ENCODE results near the gene MT1HL1.

MT1HL1 gene

GRCh38 chr1:237004116-237004515 lies at the start of gene MT1HL1:
Gene MT1HL1 (minus strand): TSS chr1:237004441. CDS start chr1:237004372, 69 bp downstream.
- no peak for DNase-seq (ENCODE audit: low read depth)

DNA sequence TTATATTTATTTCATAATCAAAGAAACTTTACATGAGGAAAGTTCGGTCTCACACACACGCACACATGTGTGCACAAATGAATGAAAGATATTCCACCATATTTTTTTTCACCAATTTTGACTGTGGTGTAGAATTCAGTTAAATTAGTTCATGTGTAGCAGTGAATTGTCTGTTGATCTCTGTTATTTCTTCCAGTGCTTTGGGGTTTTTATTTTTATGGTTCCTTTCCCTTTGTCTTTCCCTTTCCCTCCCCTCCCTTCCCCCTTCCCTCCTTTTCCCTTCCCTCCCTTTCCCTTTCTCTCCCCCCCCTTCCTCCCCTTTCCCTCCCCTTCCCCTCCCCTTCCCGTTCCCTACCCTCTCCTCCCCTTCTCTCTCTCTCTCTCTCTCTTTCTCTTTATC lies 46.7 kb upstream of the MT1HL1 start:
- DNase-seq (ENCODE audit: low read depth), result no peak

DNA sequence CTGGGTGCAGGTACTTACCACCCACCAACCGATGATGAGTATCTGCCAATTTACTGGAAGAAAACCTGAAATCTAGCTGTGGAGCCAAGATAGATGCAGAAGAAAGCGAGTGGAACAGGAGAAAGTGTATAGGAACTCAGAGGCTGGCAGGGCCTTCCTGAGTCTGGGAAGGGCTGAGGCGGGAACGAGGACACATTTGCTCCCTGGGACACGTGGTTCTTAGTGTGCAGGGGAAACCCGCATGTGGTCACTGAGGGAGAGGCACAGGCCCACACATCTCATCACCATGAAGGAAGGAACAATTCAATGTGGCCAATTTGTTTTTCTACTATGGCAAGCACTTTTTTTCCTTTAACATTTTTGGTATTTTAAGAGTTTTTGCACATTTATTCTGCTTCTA lies 45.9 kb upstream of the MT1HL1 start:
- no peak for DNase-seq (ENCODE audit: low read depth)

DNA sequence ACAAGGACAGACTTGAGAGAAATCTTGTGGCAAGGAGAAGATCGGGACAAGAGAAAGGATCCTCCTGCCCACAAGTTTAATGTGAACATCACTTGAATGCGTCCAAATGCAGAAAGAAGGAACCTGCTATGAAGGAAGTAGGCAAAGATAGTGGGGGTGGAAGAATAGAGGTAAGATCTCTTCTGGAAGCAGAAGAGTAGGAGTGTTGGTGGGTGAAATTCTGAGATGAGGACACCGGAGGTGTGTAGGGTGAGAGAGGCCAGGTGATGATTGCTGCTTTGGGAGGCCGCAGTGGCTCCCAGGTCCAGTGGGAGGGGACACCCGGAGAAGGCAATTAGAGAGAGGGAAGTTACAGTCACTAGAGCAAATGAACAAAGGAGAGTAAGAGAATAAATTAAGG lies 44.6 kb upstream of the MT1HL1 start:
- no peak for DNase-seq (ENCODE audit: low read depth)

GRCh38 chr1:237045278-237046016 lies 41.2 kb upstream of the MT1HL1 start:
- no peak for DNase-seq (ENCODE audit: low read depth)

- no peak for DNase-seq (ENCODE audit: low read depth)
These were observed 39.8 kb upstream of the MT1HL1 start for GRCh38 chr1:237043846-237044636.

GRCh38 chr1:237042892-237043576 lies 38.8 kb upstream of the MT1HL1 start:
- no peak for DNase-seq (ENCODE audit: low read depth)

DNA sequence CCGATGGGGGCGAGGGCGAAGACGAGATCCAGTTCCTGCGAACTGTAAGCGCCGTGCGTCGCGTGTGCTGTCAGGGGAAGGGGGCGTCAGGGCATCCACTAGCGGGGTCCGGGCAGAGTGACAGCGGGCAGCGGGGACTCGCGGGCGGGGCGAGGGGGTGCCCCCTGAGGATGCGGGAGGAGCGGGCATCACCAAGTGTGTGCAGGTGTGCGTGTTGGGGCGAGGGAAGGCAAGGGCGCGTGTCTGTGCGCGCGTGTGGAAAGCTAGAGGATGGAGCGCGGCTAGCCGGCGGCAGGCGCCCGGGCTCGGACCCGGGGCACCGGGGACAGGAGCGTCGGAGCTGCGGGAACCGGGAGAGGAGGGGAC lies 38.3 kb upstream of the MT1HL1 start:
- no peak for DNase-seq (ENCODE audit: low read depth)

- no peak for DNase-seq (ENCODE audit: low read depth)
These were observed 37.7 kb upstream of the MT1HL1 start, which contains the start of gene RYR2 for GRCh38 chr1:237041795-237042525. Gene RYR2 (plus strand): TSS chr1:237042184. CDS start chr1:237042522, 338 bp downstream.

DNA sequence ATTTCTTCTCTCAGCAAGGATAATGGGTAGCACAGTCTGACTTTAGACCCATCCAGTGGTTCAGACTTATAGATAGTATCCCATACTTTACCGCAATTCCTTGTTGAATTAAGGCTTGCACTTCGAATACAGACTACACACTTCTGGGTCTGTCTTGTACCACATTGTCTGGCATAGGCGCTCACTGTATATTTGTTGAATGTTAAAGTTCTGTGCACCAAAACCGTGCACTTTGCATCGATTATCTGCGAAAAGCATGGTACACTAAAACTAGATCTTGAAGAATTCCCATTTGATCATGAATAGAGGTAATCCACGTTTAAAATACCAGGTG lies 37.2 kb upstream of the MT1HL1 start:
- DNase-seq (ENCODE audit: low read depth), result no peak

DNA sequence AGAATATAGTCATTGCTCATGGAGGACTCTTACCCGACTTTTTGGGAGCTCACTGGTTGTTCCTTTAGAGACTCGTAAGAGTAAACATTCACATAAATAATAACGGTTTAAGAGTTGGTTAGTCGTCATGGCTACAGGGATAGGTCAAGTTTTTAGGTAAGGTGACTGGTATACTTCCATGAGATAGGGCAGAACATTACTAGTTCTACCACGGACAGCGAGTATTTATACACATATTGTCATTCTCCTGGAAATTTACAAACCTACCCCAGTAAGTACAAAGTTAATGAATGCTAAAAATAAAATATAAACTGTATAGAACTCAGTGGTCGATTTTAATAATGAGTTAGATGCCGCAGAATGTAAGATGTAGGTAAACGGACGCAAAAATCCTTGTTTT lies 36.6 kb upstream of the MT1HL1 start:
- DNase-seq (ENCODE audit: low read depth), result no peak

DNA sequence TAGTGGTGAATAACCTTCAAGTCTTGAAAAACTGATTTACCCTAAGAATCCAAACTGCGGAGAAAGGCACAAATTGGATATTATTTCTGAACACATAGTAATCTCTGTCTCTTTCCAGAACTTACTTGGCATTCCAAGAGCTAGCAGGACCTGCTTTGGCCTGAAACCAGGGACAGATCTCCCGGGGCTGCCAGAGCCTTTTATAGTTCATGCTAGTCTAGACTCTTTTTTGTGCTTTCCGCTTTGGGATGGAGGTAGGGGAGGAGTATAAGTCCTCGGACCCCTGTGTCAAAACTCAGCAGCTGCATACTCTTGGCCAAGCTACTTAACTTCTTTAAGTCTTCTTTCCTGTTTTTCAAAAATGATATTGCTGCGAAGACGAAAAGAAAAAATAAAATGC lies 34.0 kb upstream of the MT1HL1 start:
- DNase-seq (ENCODE audit: low read depth), result no peak

- DNase-seq (ENCODE audit: low read depth), result no peak
These were observed 31.5 kb upstream of the MT1HL1 start for GRCh38 chr1:237035759-237036158.

- no peak for DNase-seq (ENCODE audit: low read depth)
These were observed 29.6 kb upstream of the MT1HL1 start for GRCh38 chr1:237033804-237034203.

GRCh38 chr1:237033061-237033460 lies 28.8 kb upstream of the MT1HL1 start:
- DNase-seq (ENCODE audit: low read depth), result no peak

- DNase-seq (ENCODE audit: low read depth), result no peak
These were observed 27.8 kb upstream of the MT1HL1 start for GRCh38 chr1:237032029-237032428.

- peak; percentile 3 for DNase-seq (ENCODE audit: low read depth)
These were observed 27.2 kb upstream of the MT1HL1 start for GRCh38 chr1:237031480-237031879.

DNA sequence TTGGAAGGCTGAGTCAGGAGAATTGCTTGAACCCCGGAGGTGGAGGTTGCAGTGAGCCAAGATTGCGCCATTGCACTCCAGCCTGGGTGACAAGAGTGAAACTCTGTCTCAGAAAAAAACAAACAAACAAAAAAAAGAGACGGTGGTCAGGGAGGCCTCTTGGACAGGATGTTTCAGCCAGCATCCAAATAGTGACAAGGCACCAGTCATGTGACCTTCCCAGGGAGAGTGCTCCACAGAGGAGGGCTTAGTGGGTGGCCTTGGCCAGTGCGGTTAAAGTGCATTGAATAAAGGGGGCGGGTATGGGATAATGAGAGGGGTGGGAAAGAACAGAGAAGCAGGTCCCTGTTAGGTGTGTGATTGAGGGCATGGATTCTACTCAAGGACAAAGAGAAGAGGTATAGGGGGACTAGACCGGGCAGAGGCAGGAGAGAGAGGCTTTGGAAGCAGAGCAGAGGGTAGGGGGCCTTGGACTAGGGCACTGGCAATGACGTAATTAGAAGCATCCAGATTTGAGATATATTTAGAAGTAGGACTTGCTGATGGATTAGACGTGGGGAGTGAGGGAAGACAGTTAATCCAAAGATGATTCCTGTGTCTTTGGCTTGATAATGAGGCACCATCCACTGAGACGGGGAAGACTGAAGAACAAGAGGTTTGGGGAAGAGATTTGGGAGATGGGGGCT lies 25.8 kb upstream of the MT1HL1 start:
- DNase-seq (ENCODE audit: low read depth), result no peak

DNA sequence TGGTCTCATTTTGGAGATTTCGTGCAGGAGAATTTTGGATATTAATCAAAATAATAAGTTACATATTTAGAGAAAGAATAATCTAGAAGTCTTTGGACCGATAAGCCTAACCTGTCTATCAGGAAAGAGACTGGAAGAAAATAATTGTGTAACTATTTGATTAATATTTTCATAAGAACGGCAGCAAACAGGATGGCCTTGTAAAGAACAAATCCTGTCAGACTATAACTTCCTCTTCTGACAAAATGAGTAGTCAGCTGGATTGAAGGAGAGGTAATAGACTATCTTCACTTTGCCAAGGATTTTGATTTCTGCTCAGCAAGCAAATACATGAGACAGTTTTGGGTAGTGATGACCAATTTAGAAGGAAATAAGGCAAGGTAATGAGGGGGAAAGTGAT lies 25.0 kb upstream of the MT1HL1 start:
- DNase-seq (ENCODE audit: low read depth), result no peak

GRCh38 chr1:237025358-237026074 lies 21.3 kb upstream of the MT1HL1 start:
- no peak for DNase-seq (ENCODE audit: low read depth)

DNA sequence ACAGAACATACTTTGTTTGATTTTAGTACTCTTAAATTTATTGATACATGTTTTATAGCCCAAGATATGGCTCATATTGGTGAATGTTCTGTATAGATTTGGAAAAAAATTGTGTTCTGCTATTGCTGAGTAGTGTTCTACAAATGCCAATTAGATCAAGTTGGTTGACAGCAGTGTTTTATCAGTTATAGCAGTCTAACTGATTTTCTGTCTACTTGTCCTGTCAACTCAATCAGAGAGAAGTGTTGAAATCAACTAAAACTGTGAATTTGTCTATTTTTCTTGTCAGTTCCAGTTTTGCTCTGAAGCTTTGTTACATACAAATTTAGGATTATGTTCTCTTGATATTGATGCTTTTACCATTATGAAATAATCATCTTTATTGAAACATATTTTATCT lies 14.7 kb upstream of the MT1HL1 start:
- no peak for DNase-seq (ENCODE audit: low read depth)

Data from GM04503 (cell line).